Ovary (tissue), 9 donors: ENCODE measurements around the gene RCSD1. TPM values are rescaled to one million over a fixed set of nuclear protein-coding genes. Genes with fewer than 3 reads are reported as not detected.

ENCODE experiments used
- DNase-seq, 5 donors: peaks; one replicate each; pipeline ENCODE4 v3.0.0-alpha.2; 2019 to 2020
- H3K27ac ChIP-seq, 2 donors: fragments of 200-600 bp; one replicate each; pipeline versions ENCODE4 v1.5.1 to v1.8.0; 2019 to 2022
- H3K27me3 ChIP-seq: fragments of 200-600 bp; one replicate; pipeline ENCODE4 v1.8.0; 2022
- H3K36me3 ChIP-seq: fragments of 200-600 bp; sonication (generic); one replicate; pipeline ENCODE4 v1.5.1; 2019
- H3K4me1 ChIP-seq: one replicate; pipeline ENCODE4 v1.8.1; 2013; ENCODE audit warnings: mild to moderate bottlenecking, moderate library complexity; ENCODE audit not compliant: insufficient read depth
- H3K4me3 ChIP-seq: fragments of 200-600 bp; sonication (generic); one replicate; pipeline ENCODE4 v1.5.1; 2017
- H3K9me3 ChIP-seq, 2 donors: fragments of 200-600 bp in 1 of 2; sonication (generic) in 1 of 2; one replicate each; pipeline versions ENCODE4 v1.5.1 to v1.8.1; 2013 to 2019; ENCODE audit warnings: mild to moderate bottlenecking in 1 of 2, moderate library complexity in 1 of 2
- EP300 ChIP-seq: sonication (generic); formaldehyde crosslinking; IDR thresholded peaks from one replicate; pipeline ENCODE4 v1.6.1; 2017; ENCODE audit warnings: antibody characterized with exemption
- POLR2A ChIP-seq: fragments of 450-650 bp; IDR thresholded peaks from one replicate; pipeline ENCODE4 v1.6.1; 2017; ENCODE audit warnings: antibody characterized with exemption, mild to moderate bottlenecking, moderate library complexity
- WGBS, 3 donors: extraction: QIAGEN DNeasy Blood & Tissue Kit in 1 of 3; methylation state at CpG; one replicate each; pipeline versions ENCODE4 v1.1.5 to v1.1.7; 2013 to 2017; 5-methylcytosine and 5-hydroxymethylcytosine counted together
- intact Hi-C, 4 donors: fragments of 100-400 bp; cut with DNase I; formaldehyde crosslinking; loops; one replicate each; pipeline versions ENCODE4 v1.11.0 to v1.15.1; 2022 to 2023
- polyA plus RNA-seq, 2 donors: library from polyadenylated mRNA; stranded (reverse); fragments of 200-250 nt in 1 of 2; fragments of 350-450 nt in 1 of 2; fragmentation: Illumina TruSeq in 1 of 2; extraction: RNeasy Lipid Tissue Mini Kit (QIAGEN cat#74804) in 1 of 2; gene quantifications; one replicate each; pipeline ENCODE4 v1.2.3, GENCODE V29; 2013 to 2014
- total RNA-seq, 7 donors: library from RNA; depleted of rRNA in 2 of 7; stranded (reverse); fragments of >200 nt in 2 of 7; fragmentation: NEBNext Ultra II Directional in 3 of 7; extraction: Animal tissue kit (Norgen Biotek cat#: 25700) in 3 of 7; gene quantifications; one replicate each; pipeline versions ENCODE4 v1.1.0 to v1.2.4, GENCODE V29; 2016 to 2023
- TF ChIP-seq, protein P1 (sequence below), 3 donors: fragments of 450-650 bp in 2 of 3; fragments of 200-600 bp in 1 of 3; IDR thresholded peaks; one replicate each; pipeline versions ENCODE4 v1.5.1 to v1.8.0; 2016 to 2022; ENCODE audit warnings: antibody characterized with exemption in 3 of 3, mild to moderate bottlenecking in 1 of 3
- donor health status: DM: no; HTN: no; CAD: no; lungs with moderate emphysema.
- donor health status: DM: no; HTN: no; CAD: no.
- donor health status: Bipolar disorder and iron deficiency.
- donor health status: DM: yes; HTN: yes; CAD: no.
- donor health status: DM: no; HTN: no; CAD: no.
- donor health status: DM: yes; HTN: yes; CAD: no.

The RCSD1 gene
- total and polyA plus RNA-seq, 9 donors, result 2.1 to 10.9 (median 3.2) TPM

DNA sequence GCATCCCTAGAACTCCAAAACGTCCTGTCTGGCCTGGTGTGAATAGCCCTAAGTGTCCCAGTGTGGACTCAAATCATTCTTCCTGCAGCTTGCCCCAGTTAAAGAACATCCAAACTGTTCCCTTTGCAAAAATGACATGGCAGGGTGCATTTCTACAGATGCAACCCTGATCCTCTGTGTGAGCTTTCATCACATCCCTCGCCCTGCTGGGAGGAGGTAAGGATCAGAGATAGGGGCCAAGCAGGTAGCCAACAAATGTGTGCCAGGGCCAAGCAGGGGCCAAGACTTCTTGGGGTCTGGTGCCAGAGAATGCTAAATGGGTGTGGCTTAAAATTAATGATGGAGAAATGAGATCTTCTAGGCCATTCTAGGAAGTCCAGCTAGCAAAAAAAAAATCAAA lies 64.7 kb downstream of the RCSD1 start:
- 66 to 83% (median 78%) methylated on average over 2 of the region's 2 CpGs for WGBS, 3 donors
- DNase-seq, result no peak
- H3K27me3 ChIP-seq, result no peaks in the 10 kb centered on the region
- no peaks in the 10 kb centered on the region for H3K9me3 ChIP-seq
- H3K27ac ChIP-seq, result no peak overlapping the region
- no peak overlapping the region for H3K4me3 ChIP-seq
- no peaks in the 10 kb centered on the region for H3K4me1 ChIP-seq
- TF ChIP-seq, protein P1, sequence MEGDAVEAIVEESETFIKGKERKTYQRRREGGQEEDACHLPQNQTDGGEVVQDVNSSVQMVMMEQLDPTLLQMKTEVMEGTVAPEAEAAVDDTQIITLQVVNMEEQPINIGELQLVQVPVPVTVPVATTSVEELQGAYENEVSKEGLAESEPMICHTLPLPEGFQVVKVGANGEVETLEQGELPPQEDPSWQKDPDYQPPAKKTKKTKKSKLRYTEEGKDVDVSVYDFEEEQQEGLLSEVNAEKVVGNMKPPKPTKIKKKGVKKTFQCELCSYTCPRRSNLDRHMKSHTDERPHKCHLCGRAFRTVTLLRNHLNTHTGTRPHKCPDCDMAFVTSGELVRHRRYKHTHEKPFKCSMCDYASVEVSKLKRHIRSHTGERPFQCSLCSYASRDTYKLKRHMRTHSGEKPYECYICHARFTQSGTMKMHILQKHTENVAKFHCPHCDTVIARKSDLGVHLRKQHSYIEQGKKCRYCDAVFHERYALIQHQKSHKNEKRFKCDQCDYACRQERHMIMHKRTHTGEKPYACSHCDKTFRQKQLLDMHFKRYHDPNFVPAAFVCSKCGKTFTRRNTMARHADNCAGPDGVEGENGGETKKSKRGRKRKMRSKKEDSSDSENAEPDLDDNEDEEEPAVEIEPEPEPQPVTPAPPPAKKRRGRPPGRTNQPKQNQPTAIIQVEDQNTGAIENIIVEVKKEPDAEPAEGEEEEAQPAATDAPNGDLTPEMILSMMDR (IDR thresholded peaks at IDR 0.05), result no peak
- no peak for TF ChIP-seq EP300
- TF ChIP-seq POLR2A, result no peak
- H3K36me3 ChIP-seq, result no peaks in the 10 kb centered on the region
- intact Hi-C loops, result no loop called here

DNA sequence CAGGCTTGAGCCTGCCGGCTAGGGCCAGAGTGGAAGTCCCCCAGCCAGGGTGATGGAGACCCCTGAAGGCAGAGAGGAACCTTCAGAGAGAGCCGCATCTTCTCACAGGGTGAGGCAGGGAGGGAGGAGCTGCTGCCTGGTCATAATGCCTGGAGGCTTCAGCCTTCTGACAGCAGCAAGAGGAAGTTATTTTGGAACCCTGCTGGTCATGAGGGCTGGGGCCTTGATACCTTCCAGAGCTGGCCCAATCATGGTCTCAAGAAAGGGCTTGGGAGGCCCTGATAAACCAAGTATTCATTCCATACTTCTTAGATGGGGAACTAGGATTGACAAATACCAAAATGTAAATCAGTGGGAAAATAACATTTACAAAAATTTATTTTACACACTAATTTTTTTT lies 65.1 kb downstream of the RCSD1 start:
- H3K9me3 ChIP-seq, result no peaks in the 10 kb centered on the region
- no peak for TF ChIP-seq POLR2A
- H3K36me3 ChIP-seq, result no peaks in the 10 kb centered on the region
- WGBS, 3 donors, result 77 to 88% (median 85%) methylated on average over 2 of the region's 2 CpGs
- H3K27ac ChIP-seq, result no peak overlapping the region
- H3K4me1 ChIP-seq, result no peaks in the 10 kb centered on the region
- H3K27me3 ChIP-seq, result no peaks in the 10 kb centered on the region
- no peak for DNase-seq
- intact Hi-C loops, result no loop called here
- H3K4me3 ChIP-seq, result no peak overlapping the region

DNA sequence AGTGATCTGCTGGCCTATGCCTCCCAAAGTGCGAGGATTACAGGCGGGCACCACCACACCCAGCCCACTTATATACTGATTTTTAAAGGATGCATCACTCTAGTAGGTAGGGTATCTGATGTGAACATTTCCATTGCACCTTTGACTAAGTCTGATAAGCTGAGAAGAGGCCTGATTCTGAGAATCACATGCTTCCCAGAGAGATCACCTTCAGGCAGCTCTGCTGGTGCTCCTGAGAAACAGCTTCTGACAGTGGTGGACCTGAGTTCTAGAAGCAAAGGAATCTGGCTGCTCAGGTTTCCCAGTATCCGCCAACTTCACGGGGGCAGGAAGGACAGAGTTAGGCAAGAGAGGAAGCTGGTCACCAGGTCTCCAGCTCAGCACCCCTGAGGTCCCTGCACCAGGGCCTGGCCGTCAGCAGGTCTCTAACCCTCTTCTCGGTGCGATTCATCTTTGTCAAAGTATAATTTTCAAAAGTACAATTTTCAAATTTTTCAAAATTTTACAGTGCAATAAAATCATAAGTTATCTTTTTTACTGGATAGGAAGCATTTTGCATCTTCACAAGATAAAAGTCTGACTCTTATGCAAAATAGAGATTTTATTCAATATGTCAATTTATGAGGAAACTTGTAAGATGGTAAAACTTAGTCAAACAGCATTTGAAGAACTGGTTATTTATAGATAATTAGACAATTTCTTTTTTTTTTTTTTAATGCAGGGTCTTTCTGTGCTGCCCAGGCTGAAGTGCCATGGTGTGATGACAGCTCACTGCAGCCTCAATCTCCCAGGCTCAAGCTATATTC lies 65.9 kb downstream of the RCSD1 start:
- intact Hi-C loops, result no loop called here

DNA sequence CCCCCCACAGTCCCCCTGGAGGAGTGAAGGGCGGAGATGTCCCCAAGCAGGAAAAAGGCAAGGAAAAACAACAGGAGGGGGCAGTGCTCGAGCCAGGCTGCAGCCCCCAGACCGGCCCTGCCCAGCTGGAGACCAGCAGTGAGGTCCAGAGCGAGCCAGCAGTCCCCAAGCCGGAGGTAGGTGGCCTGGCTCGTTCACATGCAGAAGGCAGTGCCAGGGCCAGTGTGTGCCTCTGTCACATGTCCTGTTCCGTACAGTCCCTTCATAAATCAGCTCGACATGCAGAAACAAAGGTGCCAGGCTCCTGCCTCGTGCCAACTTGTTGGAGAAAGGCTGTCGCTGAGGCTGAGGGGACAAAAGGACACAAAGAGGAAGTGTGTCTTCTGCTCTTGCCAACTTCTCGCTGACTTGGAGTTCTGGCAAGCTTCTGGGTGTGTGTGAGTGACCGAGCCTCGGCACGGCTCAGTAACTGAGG lies 67.7 kb downstream of the RCSD1 start:
- Histone ChIP-seq H3K9me3 (no peaks in the 10 kb centered on the region), H3K4me1 (no peaks in the 10 kb centered on the region), H3K27ac (no peak overlapping the region), H3K36me3 (no peaks in the 10 kb centered on the region), H3K4me3 (no peak overlapping the region), H3K27me3 (no peaks in the 10 kb centered on the region)
- no peak for DNase-seq
- intact Hi-C loops, result no loop called here
- WGBS, 3 donors, result 69 to 80% (median 77%) methylated on average over 14 of the region's 14 CpGs
- TF ChIP-seq, protein P1 (IDR thresholded peaks at IDR 0.05), result no peak
- TF ChIP-seq EP300 (no peak), POLR2A (no peak)

More for the DNA sequence above, 65.9 kb downstream of the RCSD1 start:
- H3K4me1 ChIP-seq, result no peaks in the 10 kb centered on the region
- H3K4me3 ChIP-seq, result no peak overlapping the region
- DNase-seq, result no peak
- H3K27me3 ChIP-seq, result no peaks in the 10 kb centered on the region
- no peak for TF ChIP-seq EP300
- TF ChIP-seq, protein P1 (IDR thresholded peaks at IDR 0.05), result no peak
- TF ChIP-seq POLR2A, result no peak
- no peaks in the 10 kb centered on the region for H3K9me3 ChIP-seq
- no peak overlapping the region for H3K27ac ChIP-seq
- H3K36me3 ChIP-seq, result no peaks in the 10 kb centered on the region
- WGBS, 3 donors, result 86 to 93% (median 90%) methylated on average over 7 of the region's 7 CpGs

DNA sequence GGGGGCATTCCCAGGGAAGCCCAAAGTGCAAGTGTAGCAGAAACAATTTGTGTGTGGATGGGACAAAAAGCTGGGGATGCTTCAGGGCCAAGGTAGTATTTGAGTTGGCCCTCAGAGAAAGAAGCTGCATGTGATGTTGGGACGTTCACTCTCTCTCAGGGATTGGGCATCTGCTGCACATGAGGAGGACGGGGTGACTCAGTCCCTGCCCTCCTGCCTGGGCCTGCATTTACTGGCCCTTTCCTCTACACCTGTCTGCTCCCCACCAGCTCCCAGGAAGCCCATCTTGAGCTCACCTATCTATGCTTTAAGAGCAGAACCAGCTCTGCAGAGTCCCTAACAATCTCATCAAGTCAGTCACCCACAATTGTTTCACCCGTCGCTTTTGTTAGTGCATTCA lies 68.3 kb downstream of the RCSD1 start:
- H3K36me3 ChIP-seq, result no peaks in the 10 kb centered on the region
- DNase-seq, result no peak
- H3K27ac ChIP-seq, result no peak overlapping the region
- H3K27me3 ChIP-seq, result no peaks in the 10 kb centered on the region
- H3K9me3 ChIP-seq, result no peaks in the 10 kb centered on the region
- H3K4me3 ChIP-seq, result no peak overlapping the region
- intact Hi-C loops, result no loop called here
- TF ChIP-seq, protein P1 (IDR thresholded peaks at IDR 0.05), result no peak
- TF ChIP-seq EP300, result no peak
- TF ChIP-seq POLR2A, result no peak
- H3K4me1 ChIP-seq, result no peaks in the 10 kb centered on the region
- 84 to 90% (median 88%) methylated on average over 4 of the region's 4 CpGs for WGBS, 3 donors
